ENCODE data around the gene VSTM4. TPM values are rescaled to one million over a fixed set of nuclear protein-coding genes. Genes with fewer than 3 reads are reported as not detected.

VSTM4 gene
- polyA plus RNA-seq, 1 of the 3 experiments (the other 2 are of a cell fraction): 0.39 TPM

DNA sequence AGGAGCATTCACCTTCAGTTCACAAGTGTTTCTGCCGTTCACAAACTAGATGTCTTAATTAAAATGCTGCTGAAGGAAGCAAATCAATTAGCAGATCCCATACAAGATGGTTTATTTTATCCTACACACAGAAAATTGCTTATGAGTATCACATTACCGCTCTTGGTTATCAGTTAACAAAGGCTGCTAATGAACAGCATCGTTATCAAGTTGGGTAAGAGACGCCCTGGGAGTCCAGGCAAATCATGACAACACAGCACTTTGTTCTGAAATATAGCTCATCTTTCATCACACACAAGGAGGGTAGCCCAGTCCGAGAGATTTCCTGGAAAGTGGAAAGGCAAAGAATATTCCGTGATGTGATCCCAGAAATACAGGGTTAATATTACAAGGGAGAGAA, 39.3 kb upstream of the VSTM4 start:
- CTCF ChIA-PET: interaction anchor here (0.8 to 1.3 kb wide), 3 partner anchors 10 to 498 kb away, joined by 3 to 5 read pairs (median 3); no protein-coding TSS in a partner anchor

More for the DNA sequence above, 39.3 kb upstream of the VSTM4 start:
- POLR2A ChIA-PET: no interaction called here
- 50% methylated on average over 6 of the region's 6 CpGs for WGBS (ENCODE audit: low lambda C conversion rate)
- Histone ChIP-seq H2AFZ (ENCODE audit: low read depth) (no peak overlapping the region), H3K9me3 (no peaks in the 10 kb centered on the region), H3K36me3 (replicated peaks in 1 of 2; ENCODE audit: control insufficient read depth in 1 of 2, insufficient read depth in 2 of 2, low read length in 1 of 2) (no peaks in the 10 kb centered on the region), H3F3A (replicated peaks; ENCODE audit: insufficient read depth) (no peaks in the 10 kb centered on the region), H3K4me1 (ENCODE audit: control insufficient read depth in 1 of 2, insufficient read depth in 2 of 2, low read depth in 1 of 2, low read length in 1 of 2) (peaks cover 0 to 36% of the 10 kb centered on the region in 2 experiments; a peak in 2 of 4 replicates), H3K79me2 (ENCODE audit: insufficient read depth) (no peaks in the 10 kb centered on the region), H3K9ac (no peak overlapping the region), H4K20me1 (ENCODE audit: insufficient read depth) (no peaks in the 10 kb centered on the region), H3K27me3 (ENCODE audit: insufficient read depth) (no peaks in the 10 kb centered on the region), H3K9me2 (no peaks in the 10 kb centered on the region), H3K4me2 (no peak overlapping the region), H3K4me3 (ENCODE audit: low read depth in 2 of 2, low read length in 1 of 2) (no peak overlapping the region), H3K27ac (ENCODE audit: low read depth in 2 of 2, low read length in 1 of 2) (no peak overlapping the region)
- TF ChIP-seq, protein P1, sequence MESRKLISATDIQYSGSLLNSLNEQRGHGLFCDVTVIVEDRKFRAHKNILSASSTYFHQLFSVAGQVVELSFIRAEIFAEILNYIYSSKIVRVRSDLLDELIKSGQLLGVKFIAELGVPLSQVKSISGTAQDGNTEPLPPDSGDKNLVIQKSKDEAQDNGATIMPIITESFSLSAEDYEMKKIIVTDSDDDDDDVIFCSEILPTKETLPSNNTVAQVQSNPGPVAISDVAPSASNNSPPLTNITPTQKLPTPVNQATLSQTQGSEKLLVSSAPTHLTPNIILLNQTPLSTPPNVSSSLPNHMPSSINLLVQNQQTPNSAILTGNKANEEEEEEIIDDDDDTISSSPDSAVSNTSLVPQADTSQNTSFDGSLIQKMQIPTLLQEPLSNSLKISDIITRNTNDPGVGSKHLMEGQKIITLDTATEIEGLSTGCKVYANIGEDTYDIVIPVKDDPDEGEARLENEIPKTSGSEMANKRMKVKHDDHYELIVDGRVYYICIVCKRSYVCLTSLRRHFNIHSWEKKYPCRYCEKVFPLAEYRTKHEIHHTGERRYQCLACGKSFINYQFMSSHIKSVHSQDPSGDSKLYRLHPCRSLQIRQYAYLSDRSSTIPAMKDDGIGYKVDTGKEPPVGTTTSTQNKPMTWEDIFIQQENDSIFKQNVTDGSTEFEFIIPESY (IDR thresholded peaks at IDR 0.05; ENCODE audit: borderline replicate concordance, low read depth): no peak
- no peak for TF ChIP-seq CHD2 (IDR thresholded peaks at IDR 0.05; ENCODE audit: low read length, partially characterized antibody)
- no peak for TF ChIP-seq SMC3 (IDR thresholded peaks at IDR 0.05; ENCODE audit: low read depth, low read length)
- TF ChIP-seq, protein P2, sequence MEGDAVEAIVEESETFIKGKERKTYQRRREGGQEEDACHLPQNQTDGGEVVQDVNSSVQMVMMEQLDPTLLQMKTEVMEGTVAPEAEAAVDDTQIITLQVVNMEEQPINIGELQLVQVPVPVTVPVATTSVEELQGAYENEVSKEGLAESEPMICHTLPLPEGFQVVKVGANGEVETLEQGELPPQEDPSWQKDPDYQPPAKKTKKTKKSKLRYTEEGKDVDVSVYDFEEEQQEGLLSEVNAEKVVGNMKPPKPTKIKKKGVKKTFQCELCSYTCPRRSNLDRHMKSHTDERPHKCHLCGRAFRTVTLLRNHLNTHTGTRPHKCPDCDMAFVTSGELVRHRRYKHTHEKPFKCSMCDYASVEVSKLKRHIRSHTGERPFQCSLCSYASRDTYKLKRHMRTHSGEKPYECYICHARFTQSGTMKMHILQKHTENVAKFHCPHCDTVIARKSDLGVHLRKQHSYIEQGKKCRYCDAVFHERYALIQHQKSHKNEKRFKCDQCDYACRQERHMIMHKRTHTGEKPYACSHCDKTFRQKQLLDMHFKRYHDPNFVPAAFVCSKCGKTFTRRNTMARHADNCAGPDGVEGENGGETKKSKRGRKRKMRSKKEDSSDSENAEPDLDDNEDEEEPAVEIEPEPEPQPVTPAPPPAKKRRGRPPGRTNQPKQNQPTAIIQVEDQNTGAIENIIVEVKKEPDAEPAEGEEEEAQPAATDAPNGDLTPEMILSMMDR (IDR thresholded peaks at IDR 0.05): no peak
- TF ChIP-seq POLR2AphosphoS5 (IDR thresholded peaks at IDR 0.05; ENCODE audit: low read depth, low read length): no peak
- TF ChIP-seq TAF1 (IDR thresholded peaks at IDR 0.05; ENCODE audit: borderline replicate concordance, low read depth, low read length): no peak
- TF ChIP-seq, protein P3, sequence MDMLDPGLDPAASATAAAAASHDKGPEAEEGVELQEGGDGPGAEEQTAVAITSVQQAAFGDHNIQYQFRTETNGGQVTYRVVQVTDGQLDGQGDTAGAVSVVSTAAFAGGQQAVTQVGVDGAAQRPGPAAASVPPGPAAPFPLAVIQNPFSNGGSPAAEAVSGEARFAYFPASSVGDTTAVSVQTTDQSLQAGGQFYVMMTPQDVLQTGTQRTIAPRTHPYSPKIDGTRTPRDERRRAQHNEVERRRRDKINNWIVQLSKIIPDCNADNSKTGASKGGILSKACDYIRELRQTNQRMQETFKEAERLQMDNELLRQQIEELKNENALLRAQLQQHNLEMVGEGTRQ (IDR thresholded peaks at IDR 0.05; ENCODE audit: borderline replicate concordance, low read depth, low read length): no peak
- no peak for TF ChIP-seq EP300 (IDR thresholded peaks at IDR 0.05; ENCODE audit: borderline replicate concordance in 1 of 2, low read depth in 1 of 2, low read length in 1 of 2)
- TF ChIP-seq, protein P4, sequence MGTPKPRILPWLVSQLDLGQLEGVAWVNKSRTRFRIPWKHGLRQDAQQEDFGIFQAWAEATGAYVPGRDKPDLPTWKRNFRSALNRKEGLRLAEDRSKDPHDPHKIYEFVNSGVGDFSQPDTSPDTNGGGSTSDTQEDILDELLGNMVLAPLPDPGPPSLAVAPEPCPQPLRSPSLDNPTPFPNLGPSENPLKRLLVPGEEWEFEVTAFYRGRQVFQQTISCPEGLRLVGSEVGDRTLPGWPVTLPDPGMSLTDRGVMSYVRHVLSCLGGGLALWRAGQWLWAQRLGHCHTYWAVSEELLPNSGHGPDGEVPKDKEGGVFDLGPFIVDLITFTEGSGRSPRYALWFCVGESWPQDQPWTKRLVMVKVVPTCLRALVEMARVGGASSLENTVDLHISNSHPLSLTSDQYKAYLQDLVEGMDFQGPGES (IDR thresholded peaks at IDR 0.05; ENCODE audit: low read depth, low read length): no peak
- no peak for TF ChIP-seq YY1 (IDR thresholded peaks at IDR 0.05; ENCODE audit: low read depth)
- TF ChIP-seq RAD21 (IDR thresholded peaks at IDR 0.05; ENCODE audit: low read length): no peak
- TF ChIP-seq ELF1 (IDR thresholded peaks at IDR 0.05): no peak
- TF ChIP-seq TCF12 (IDR thresholded peaks at IDR 0.05): no peak
- TF ChIP-seq, protein P5, sequence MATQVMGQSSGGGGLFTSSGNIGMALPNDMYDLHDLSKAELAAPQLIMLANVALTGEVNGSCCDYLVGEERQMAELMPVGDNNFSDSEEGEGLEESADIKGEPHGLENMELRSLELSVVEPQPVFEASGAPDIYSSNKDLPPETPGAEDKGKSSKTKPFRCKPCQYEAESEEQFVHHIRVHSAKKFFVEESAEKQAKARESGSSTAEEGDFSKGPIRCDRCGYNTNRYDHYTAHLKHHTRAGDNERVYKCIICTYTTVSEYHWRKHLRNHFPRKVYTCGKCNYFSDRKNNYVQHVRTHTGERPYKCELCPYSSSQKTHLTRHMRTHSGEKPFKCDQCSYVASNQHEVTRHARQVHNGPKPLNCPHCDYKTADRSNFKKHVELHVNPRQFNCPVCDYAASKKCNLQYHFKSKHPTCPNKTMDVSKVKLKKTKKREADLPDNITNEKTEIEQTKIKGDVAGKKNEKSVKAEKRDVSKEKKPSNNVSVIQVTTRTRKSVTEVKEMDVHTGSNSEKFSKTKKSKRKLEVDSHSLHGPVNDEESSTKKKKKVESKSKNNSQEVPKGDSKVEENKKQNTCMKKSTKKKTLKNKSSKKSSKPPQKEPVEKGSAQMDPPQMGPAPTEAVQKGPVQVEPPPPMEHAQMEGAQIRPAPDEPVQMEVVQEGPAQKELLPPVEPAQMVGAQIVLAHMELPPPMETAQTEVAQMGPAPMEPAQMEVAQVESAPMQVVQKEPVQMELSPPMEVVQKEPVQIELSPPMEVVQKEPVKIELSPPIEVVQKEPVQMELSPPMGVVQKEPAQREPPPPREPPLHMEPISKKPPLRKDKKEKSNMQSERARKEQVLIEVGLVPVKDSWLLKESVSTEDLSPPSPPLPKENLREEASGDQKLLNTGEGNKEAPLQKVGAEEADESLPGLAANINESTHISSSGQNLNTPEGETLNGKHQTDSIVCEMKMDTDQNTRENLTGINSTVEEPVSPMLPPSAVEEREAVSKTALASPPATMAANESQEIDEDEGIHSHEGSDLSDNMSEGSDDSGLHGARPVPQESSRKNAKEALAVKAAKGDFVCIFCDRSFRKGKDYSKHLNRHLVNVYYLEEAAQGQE (IDR thresholded peaks at IDR 0.05; ENCODE audit: low read depth, low read length): no peak
- TF ChIP-seq TEAD4 (IDR thresholded peaks at IDR 0.05; ENCODE audit: borderline replicate concordance, insufficient read depth): no peak
- TF ChIP-seq NFIC (IDR thresholded peaks at IDR 0.05; ENCODE audit: borderline replicate concordance): no peak
- TF ChIP-seq FOSL2 (IDR thresholded peaks at IDR 0.05; ENCODE audit: borderline replicate concordance, low read depth): no peak
- no peak for TF ChIP-seq GATA2 (CRISPR knock-in tag; IDR thresholded peaks at IDR 0.05)
- no peak for TF ChIP-seq MXI1 (IDR thresholded peaks at IDR 0.05; ENCODE audit: low read depth, low read length)
- no peak for DNase-seq
